ENCODE data around the gene PDLIM7.

PDLIM7 gene

DNA sequence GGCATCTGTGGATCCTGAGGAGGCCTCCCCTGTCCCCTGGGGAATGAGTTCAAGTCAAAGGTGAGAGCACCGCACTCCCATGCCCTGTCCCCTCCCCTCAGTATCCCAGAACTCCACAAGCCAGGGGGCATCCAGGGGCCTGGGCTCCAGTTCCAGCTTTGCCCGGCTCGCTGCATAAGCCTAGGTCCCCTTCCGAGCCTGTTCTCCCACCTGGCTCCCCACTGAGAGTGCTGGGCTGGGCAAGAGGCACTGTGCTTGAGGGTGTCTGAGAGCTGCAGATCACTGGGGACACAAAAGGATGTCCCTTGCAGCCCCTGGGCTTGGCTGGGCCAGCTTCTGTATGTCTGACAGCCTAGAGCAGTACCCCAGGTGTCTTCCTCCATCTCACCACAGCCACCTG lies 7.7 kb upstream of the PDLIM7 start:
- no peak for DNase-seq (ENCODE audit: low read depth)

DNA sequence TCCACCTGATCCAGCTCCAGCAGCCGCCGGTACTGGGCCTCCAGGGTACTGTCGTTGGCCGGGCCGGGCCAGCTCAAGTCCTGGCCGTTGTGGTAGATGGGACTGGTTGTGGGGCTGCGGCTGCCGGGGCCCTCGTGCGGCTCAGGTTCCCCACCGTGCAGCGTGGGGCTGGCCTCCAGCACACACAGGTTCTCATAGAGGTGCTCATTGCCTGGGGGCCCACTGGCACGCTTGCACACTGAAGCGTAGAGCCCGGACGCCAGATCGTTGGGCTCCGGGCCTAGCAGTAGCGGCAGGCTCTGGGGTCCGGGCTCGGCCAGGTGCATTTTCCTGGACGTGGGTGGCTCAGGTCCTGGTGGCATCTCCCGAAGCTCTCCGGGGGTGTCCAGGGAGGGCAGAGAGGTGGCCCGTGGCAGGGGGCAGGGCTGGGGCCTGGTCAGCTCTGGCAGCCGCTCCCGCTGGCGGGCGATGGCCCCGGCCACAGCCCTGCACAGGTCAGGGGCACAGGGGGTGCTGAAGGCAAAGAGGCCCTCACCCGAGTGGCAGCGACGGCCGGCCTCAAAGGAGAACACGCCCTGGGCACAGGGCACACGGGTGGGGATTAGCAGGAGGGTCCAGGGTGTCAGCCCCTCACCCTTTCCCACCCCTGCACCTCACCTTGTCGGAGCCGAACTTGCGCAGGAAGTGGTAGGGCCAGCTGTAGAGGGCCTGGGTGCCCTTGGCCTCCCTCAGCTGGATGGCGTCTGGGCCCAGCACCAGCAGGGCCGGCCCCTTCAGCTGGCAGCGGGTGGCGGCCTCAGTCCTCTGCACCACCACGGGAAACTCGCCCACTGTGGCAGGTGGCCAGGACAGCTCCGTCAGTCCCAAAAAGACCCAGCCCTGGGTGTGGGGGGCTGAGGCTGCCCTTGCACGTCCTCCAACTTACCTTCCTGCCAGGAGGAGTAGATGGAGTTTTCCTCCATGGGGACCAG lies 7.0 kb upstream of the PDLIM7 start:
- DNase-seq (ENCODE audit: low read depth) = no peak

DNA sequence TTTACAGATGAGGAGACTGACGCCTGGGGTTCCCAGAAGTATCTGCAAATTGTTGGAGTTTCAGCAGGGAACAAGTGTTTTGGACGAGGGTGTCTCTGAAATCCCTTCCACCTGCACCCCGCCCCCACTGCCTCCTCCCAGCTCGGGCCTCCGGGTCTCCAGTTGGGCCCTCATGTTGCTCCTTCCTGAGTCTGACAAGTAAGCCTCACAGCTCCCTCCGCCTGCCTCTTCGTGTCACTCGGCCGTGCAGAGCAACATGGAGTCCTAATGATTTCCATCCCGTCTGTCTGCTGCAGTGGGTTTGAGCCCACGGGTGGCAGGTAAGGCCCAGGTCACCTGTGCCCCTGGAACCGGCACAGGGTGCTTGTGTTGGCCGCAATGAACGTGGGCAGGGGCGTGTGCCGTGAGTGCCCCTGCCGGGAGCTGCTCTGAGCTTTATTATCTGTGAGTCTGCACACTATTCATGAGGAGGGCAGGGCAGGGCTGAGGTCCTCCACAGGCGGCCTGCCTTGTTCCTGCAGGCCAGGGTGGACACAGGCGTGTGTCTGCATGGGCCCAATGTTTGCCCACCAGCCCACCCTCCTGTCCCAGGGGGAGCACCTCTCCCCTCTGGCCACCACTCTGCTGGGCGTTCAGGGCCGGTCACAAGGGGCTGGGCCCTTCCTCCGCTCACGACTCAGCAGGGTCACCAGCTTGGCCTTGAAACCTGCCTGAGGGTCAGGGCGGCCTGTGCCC lies 6.1 kb upstream of the PDLIM7 start:
- no peak for DNase-seq (ENCODE audit: low read depth)

DNA sequence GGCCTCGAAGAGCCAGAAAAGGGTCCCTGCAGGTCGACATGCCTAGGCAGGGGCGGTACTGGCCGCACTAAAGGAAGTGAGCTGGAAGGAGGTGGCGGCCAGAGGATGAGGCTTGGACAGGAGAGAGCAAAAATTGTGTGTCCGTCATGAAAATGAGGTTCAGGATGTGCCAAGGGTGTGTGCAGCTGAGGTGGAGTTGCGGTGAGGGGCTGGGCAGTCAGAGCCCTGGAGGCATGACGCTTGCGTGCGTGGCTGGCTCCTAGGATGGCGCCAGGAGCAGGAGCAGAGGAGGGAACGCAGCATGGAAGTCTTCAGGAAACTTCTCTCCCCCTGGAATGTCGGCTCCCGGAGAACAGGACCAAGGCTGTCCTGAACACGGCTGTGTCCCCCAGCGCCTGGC lies 5.5 kb upstream of the PDLIM7 start:
- no peak for DNase-seq (ENCODE audit: low read depth)

- DNase-seq (ENCODE audit: low read depth) = no peak
Observed at GRCh38 chr5:177501874-177502678, 4.7 kb upstream of the PDLIM7 start.

GRCh38 chr5:177500685-177501522 lies 3.5 kb upstream of the PDLIM7 start:
- peak; percentile 76 for DNase-seq (ENCODE audit: low read depth)

GRCh38 chr5:177499842-177500241 lies 2.4 kb upstream of the PDLIM7 start:
- DNase-seq (ENCODE audit: low read depth) = no peak

GRCh38 chr5:177498013-177498787 lies 796 bp upstream of the PDLIM7 start:
- DNase-seq (ENCODE audit: low read depth) = no peak

DNA sequence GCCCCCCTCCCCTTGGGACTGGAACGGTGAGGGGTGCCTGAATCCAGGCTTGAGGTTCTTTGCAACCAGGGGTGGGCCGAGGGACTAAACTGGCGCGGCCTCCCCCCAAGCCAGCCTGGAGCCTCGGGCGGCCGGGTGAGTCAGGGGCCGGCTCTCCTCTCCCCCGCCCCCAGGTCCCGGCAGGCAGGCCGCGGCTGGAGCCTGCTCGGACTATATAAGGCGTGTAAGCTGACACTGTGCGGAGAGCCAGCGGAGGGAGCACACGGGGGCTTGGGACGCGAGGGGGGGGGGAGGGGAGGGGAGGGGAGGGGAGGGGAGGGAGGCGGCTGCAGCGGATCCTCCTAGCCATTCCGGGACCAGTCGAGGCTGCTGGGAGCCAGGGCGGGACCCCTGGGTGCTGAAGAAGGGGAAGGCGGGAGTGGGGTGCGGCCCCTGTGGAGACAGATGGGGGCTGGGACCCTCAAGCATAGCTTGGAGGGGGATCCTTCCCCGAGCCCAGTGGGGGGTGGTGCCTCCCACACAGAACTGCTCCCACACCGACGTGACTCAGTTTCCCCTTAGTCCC lies 595 bp downstream of the PDLIM7 start:
- no peak for DNase-seq (ENCODE audit: low read depth)

DNA sequence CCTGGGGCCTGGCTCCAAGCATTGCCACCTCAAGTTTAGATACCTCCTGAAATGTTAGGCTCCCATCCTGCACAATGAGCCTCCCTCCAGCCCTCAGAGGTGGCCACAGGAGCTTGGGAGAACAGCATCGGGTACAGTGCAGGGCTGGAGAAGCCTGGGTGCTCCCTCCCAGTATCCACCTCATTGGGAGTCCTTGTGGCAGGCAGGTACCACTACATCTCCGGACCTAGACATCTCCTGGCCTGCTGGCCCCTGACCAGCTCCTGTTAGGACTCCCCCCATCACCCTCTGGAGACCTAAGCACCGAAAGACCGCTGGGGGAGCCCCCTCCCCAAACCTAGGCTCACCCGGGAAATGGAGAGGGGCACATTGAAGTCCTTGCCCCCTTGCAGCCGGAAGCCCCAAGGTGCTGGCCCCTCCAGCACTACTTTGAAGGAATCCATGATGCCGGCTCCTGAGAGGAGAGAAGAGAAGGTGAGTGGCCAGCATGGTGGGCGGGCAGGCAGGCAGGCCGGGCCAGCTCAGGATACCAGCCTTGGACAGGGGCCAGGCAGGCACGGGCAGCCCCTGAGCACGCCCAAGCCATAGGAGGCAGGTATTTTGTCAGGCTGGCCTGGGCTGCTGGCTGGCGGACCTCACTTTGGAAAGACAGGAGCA lies 1.2 kb downstream of the PDLIM7 start:
- DNase-seq (ENCODE audit: low read depth) = no peak

DNA sequence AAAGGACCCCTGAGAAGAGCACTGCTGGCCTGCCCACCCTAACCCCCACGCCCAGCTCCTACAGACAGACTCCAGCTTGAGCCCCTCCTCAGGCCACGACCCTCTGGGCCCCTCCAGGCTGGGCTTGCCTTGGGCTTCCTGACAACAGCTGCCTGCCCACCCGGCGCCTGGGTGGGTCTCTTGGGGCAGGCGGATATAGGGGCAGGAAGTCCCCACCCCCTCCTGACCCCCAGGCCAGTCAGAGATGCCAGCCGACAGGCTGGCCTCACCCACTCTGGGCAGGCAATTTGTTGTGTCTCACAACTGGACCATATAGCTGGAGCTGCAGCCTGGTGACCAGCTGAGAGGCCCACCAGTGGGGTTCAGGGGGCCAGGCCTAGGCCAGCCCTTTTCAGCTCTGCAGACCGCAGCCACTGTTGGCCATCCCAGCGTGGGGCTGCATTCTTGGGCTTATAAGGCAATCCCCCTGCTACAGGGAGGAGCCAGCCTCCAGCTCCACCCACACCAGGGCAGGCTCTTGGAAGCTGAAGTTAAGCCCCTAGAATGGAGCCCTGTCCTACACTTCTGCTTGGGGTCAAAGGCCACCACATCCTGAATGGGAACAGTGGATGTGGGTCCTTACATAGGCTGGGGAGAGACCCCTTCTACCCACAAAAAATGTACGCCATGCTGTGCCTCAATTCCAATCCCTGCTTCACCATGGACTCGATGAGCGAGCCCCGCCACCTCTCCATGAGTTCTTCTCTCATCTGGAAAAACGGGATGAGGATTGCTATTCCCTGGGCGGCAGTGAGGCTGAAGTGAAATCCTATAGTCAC lies 2.0 kb downstream of the PDLIM7 start:
- no peak for DNase-seq (ENCODE audit: low read depth)

- no peak for DNase-seq (ENCODE audit: low read depth)
Observed at GRCh38 chr5:177494346-177495195, 2.8 kb downstream of the PDLIM7 start.

- no peak for DNase-seq (ENCODE audit: low read depth)
Observed at GRCh38 chr5:177493795-177494345, 3.5 kb downstream of the PDLIM7 start.

DNA sequence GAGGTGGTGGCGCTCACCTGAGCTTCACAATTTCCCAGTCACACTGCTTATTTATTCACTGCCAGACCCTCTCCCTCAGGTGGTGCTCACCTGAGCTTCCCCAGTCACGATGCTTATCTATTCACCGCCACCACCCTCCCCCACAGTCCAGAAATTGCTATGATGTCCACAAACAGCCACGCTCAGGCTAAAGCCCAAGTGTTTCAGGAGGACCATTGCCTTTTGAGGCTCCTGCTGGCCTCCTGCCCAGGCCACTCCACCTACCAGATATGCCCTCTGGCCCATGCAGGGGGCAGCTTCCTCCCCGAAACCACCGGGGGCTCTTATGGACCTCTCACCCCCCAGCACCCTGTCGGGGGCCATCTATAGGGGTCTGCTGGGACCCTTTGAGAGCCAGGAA lies 4.6 kb downstream of the PDLIM7 start:
- no peak for DNase-seq (ENCODE audit: low read depth)

- no peak for DNase-seq (ENCODE audit: low read depth)
Observed at GRCh38 chr5:177491983-177492746, 5.2 kb downstream of the PDLIM7 start.

DNA sequence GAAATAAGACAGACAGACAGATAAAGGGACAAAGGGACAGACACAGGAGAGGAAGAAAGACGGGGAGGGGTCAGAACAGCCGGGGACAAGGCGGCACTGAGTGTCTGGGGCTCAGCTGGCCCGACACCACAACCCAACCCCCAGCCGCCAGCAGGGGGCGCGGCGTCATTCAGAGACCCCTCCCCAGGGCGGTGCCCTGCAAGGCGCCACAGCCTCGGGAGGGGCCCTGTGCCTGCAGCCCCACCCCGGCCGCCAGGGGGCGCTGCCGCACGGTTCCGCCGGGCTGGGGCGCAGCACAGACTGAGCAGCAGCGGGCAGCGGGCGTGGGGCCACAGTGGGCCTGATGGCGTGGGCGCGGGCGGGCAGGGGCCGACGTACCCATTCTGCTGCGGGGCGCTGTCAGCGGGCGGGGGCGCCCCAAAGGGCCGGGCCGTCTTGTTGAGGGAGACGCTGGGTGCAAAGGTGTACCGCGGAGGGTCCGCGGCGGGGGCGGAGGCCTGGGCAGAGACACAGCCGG lies 5.9 kb downstream of the PDLIM7 start:
- peak; percentile 52 for DNase-seq (ENCODE audit: low read depth)

DNA sequence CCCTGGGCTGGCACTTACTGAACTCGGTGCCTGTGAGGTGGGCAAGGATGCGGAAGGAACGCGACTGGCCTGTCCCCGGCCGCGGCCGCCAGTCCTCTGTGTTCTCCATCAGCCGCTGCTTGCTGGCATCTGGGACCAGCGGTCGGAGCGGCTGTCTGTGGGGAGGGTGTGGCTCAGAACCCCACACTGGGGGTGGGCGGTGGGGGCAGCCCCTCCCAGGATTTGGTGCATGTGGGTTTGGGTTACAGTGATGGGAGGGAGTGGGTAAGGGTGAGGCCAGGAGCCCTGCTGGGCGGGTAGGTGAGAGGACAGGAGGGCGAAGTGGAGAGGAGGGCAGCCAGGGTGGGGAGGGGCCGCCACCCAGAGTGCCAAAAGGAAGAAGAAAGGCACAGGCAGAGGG lies 6.4 kb downstream of the PDLIM7 start:
- no peak for DNase-seq (ENCODE audit: low read depth)
